HL-60 (cell line): Measurements from ENCODE around the gene KCNH4.

Experiments used
- GABPA ChIP-seq: IDR thresholded peaks from 2 replicates; pipeline ENCODE4 v1.6.1; 2012; ENCODE audit warnings: low read depth
- POLR2AphosphoS5 ChIP-seq: IDR thresholded peaks from 2 replicates; pipeline ENCODE4 v1.6.1; 2012; ENCODE audit warnings: low read depth
- SPI1 ChIP-seq: IDR thresholded peaks from 2 replicates; pipeline ENCODE4 v1.6.1; 2012; ENCODE audit warnings: low read depth, mild to moderate bottlenecking, borderline replicate concordance
- TF ChIP-seq, protein P1 (sequence below): IDR thresholded peaks from one replicate; pipeline ENCODE4 v1.5.1; 2011; ENCODE audit warnings: low read length, control low read depth, inconsistent platforms; ENCODE audit not compliant: insufficient read depth
- TF ChIP-seq, protein P2 (sequence below): IDR thresholded peaks from 2 replicates; pipeline ENCODE4 v1.6.1; 2012; ENCODE audit warnings: low read depth; ENCODE audit not compliant: insufficient replicate concordance

DNA sequence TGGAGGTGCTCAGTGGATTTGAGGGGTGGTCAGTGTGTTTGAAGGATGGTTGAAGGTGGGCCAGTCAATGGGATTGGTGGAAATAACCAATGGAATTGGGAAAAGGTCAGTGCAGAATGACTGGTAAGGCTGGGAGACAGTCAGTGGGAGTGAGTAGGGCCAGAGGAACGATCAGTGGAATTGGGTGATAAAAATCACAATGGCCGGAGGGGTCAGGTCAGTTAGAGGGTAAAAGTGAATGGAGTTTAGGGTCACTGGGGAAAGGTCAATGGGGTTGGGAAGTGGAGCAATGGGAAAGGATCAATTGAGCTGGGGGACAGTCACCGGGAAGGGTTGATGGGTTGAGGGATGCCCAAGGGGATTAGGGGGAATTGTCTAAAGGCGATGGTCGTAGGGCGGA lies 15.2 kb downstream of the KCNH4 start:
- TF ChIP-seq, protein P1, sequence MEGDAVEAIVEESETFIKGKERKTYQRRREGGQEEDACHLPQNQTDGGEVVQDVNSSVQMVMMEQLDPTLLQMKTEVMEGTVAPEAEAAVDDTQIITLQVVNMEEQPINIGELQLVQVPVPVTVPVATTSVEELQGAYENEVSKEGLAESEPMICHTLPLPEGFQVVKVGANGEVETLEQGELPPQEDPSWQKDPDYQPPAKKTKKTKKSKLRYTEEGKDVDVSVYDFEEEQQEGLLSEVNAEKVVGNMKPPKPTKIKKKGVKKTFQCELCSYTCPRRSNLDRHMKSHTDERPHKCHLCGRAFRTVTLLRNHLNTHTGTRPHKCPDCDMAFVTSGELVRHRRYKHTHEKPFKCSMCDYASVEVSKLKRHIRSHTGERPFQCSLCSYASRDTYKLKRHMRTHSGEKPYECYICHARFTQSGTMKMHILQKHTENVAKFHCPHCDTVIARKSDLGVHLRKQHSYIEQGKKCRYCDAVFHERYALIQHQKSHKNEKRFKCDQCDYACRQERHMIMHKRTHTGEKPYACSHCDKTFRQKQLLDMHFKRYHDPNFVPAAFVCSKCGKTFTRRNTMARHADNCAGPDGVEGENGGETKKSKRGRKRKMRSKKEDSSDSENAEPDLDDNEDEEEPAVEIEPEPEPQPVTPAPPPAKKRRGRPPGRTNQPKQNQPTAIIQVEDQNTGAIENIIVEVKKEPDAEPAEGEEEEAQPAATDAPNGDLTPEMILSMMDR = no peak
- TF ChIP-seq GABPA (no peak), POLR2AphosphoS5 (no peak), SPI1 (no peak)
- TF ChIP-seq, protein P2, sequence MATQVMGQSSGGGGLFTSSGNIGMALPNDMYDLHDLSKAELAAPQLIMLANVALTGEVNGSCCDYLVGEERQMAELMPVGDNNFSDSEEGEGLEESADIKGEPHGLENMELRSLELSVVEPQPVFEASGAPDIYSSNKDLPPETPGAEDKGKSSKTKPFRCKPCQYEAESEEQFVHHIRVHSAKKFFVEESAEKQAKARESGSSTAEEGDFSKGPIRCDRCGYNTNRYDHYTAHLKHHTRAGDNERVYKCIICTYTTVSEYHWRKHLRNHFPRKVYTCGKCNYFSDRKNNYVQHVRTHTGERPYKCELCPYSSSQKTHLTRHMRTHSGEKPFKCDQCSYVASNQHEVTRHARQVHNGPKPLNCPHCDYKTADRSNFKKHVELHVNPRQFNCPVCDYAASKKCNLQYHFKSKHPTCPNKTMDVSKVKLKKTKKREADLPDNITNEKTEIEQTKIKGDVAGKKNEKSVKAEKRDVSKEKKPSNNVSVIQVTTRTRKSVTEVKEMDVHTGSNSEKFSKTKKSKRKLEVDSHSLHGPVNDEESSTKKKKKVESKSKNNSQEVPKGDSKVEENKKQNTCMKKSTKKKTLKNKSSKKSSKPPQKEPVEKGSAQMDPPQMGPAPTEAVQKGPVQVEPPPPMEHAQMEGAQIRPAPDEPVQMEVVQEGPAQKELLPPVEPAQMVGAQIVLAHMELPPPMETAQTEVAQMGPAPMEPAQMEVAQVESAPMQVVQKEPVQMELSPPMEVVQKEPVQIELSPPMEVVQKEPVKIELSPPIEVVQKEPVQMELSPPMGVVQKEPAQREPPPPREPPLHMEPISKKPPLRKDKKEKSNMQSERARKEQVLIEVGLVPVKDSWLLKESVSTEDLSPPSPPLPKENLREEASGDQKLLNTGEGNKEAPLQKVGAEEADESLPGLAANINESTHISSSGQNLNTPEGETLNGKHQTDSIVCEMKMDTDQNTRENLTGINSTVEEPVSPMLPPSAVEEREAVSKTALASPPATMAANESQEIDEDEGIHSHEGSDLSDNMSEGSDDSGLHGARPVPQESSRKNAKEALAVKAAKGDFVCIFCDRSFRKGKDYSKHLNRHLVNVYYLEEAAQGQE = no peak
